SKM-1 treated with dmso at 0.1 percent for 144 hours (cell line): ENCODE measurements around the gene CEACAM5.
"Not testable (repeated sequence)": the region's sequence is repeated elsewhere in the genome, so short reads cannot be mapped to it uniquely, and the experiment has no call there.

Experiments
- DNase-seq: peaks from one replicate; lab custom pipeline; 2025; ENCODE audit not compliant: unreplicated experiment; lab: John Stamatoyannopoulos, UW

The CEACAM5 gene

DNA sequence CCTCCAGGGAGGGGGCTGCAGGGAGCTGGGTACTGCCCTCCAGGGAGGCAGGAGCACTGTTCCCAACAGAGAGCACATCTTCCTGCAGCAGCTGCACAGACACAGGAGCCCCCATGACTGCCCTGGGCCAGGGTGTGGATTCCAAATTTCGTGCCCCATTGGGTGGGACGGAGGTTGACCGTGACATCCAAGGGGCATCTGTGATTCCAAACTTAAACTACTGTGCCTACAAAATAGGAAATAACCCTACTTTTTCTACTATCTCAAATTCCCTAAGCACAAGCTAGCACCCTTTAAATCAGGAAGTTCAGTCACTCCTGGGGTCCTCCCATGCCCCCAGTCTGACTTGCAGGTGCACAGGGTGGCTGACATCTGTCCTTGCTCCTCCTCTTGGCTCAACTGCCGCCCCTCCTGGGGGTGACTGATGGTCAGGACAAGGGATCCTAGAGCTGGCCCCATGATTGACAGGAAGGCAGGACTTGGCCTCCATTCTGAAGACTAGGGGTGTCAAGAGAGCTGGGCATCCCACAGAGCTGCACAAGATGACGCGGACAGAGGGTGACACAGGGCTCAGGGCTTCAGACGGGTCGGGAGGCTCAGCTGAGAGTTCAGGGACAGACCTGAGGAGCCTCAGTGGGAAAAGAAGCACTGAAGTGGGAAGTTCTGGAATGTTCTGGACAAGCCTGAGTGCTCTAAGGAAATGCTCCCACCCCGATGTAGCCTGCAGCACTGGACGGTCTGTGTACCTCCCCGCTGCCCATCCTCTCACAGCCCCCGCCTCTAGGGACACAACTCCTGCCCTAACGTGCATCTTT is 7.8 kb upstream of the CEACAM5 start:
- DNase-seq, result no peak

DNA sequence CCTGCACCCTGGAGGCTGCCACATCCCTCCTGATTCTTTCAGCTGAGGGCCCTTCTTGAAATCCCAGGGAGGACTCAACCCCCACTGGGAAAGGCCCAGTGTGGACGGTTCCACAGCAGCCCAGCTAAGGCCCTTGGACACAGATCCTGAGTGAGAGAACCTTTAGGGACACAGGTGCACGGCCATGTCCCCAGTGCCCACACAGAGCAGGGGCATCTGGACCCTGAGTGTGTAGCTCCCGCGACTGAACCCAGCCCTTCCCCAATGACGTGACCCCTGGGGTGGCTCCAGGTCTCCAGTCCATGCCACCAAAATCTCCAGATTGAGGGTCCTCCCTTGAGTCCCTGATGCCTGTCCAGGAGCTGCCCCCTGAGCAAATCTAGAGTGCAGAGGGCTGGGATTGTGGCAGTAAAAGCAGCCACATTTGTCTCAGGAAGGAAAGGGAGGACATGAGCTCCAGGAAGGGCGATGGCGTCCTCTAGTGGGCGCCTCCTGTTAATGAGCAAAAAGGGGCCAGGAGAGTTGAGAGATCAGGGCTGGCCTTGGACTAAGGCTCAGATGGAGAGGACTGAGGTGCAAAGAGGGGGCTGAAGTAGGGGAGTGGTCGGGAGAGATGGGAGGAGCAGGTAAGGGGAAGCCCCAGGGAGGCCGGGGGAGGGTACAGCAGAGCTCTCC is 6.9 kb upstream of the CEACAM5 start:
- DNase-seq, result no peak

DNA sequence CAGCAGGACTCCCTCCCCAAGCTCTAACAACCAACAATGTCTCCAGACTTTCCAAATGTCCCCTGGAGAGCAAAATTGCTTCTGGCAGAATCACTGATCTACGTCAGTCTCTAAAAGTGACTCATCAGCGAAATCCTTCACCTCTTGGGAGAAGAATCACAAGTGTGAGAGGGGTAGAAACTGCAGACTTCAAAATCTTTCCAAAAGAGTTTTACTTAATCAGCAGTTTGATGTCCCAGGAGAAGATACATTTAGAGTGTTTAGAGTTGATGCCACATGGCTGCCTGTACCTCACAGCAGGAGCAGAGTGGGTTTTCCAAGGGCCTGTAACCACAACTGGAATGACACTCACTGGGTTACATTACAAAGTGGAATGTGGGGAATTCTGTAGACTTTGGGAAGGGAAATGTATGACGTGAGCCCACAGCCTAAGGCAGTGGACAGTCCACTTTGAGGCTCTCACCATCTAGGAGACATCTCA is 6.2 kb upstream of the CEACAM5 start:
- DNase-seq, result no peak

DNA sequence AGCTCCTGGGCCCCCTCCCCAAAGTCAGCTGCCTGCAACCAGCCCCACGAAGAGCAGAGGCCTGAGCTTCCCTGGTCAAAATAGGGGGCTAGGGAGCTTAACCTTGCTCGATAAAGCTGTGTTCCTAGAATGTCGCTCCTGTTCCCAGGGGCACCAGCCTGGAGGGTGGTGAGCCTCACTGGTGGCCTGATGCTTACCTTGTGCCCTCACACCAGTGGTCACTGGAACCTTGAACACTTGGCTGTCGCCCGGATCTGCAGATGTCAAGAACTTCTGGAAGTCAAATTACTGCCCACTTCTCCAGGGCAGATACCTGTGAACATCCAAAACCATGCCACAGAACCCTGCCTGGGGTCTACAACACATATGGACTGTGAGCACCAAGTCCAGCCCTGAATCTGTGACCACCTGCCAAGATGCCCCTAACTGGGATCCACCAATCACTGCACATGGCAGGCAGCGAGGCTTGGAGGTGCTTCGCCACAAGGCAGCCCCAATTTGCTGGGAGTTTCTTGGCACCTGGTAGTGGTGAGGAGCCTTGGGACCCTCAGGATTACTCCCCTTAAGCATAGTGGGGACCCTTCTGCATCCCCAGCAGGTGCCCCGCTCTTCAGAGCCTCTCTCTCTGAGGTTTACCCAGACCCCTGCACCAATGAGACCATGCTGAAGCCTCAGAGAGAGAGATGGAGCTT is 4.7 kb upstream of the CEACAM5 start:
- DNase-seq, result no peak

DNA sequence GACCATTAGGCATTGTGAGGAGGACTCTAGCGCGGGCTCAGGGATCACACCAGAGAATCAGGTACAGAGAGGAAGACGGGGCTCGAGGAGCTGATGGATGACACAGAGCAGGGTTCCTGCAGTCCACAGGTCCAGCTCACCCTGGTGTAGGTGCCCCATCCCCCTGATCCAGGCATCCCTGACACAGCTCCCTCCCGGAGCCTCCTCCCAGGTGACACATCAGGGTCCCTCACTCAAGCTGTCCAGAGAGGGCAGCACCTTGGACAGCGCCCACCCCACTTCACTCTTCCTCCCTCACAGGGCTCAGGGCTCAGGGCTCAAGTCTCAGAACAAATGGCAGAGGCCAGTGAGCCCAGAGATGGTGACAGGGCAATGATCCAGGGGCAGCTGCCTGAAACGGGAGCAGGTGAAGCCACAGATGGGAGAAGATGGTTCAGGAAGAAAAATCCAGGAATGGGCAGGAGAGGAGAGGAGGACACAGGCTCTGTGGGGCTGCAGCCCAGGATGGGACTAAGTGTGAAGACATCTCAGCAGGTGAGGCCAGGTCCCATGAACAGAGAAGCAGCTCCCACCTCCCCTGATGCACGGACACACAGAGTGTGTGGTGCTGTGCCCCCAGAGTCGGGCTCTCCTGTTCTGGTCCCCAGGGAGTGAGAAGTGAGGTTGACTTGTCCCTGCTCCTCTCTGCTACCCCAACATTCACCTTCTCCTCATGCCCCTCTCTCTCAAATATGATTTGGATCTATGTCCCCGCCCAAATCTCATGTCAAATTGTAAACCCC is 2.8 kb upstream of the CEACAM5 start:
- no peak for DNase-seq

DNA sequence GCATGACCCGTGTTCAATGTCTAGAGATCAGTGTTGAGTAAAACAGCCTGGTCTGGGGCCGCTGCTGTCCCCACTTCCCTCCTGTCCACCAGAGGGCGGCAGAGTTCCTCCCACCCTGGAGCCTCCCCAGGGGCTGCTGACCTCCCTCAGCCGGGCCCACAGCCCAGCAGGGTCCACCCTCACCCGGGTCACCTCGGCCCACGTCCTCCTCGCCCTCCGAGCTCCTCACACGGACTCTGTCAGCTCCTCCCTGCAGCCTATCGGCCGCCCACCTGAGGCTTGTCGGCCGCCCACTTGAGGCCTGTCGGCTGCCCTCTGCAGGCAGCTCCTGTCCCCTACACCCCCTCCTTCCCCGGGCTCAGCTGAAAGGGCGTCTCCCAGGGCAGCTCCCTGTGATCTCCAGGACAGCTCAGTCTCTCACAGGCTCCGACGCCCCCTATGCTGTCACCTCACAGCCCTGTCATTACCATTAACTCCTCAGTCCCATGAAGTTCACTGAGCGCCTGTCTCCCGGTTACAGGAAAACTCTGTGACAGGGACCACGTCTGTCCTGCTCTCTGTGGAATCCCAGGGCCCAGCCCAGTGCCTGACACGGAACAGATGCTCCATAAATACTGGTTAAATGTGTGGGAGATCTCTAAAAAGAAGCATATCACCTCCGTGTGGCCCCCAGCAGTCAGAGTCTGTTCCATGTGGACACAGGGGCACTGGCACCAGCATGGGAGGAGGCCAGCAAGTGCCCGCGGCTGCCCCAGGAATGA is 1.5 kb upstream of the CEACAM5 start:
- DNase-seq, result peak; percentile 21

DNA sequence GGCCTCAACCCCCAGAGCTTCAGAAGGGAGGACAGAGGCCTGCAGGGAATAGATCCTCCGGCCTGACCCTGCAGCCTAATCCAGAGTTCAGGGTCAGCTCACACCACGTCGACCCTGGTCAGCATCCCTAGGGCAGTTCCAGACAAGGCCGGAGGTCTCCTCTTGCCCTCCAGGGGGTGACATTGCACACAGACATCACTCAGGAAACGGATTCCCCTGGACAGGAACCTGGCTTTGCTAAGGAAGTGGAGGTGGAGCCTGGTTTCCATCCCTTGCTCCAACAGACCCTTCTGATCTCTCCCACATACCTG is 969 bp upstream of the CEACAM5 start:
- DNase-seq, result no peak

DNA sequence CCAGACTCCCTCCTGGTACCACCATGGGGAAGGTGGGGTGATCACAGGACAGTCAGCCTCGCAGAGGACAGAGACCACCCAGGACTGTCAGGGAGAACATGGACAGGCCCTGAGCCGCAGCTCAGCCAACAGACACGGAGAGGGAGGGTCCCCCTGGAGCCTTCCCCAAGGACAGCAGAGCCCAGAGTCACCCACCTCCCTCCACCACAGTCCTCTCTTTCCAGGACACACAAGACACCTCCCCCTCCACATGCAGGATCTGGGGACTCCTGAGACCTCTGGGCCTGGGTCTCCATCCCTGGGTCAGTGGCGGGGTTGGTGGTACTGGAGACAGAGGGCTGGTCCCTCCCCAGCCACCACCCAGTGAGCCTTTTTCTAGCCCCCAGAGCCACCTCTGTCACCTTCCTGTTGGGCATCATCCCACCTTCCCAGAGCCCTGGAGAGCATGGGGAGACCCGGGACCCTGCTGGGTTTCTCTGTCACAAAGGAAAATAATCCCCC is 505 bp upstream of the CEACAM5 start:
- no peak for DNase-seq

DNA sequence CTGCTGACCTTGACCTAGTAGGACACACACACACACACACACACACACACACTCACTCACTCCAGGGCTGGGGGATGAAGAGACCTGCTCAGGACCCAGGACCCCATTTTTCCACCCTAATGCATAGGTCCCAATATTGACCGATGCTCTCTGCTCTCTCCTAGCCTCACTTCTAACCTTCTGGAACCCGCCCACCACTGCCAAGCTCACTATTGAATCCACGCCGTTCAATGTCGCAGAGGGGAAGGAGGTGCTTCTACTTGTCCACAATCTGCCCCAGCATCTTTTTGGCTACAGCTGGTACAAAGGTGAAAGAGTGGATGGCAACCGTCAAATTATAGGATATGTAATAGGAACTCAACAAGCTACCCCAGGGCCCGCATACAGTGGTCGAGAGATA is 1.1 kb downstream of the CEACAM5 start:
- not testable (repeated sequence) for DNase-seq

DNA sequence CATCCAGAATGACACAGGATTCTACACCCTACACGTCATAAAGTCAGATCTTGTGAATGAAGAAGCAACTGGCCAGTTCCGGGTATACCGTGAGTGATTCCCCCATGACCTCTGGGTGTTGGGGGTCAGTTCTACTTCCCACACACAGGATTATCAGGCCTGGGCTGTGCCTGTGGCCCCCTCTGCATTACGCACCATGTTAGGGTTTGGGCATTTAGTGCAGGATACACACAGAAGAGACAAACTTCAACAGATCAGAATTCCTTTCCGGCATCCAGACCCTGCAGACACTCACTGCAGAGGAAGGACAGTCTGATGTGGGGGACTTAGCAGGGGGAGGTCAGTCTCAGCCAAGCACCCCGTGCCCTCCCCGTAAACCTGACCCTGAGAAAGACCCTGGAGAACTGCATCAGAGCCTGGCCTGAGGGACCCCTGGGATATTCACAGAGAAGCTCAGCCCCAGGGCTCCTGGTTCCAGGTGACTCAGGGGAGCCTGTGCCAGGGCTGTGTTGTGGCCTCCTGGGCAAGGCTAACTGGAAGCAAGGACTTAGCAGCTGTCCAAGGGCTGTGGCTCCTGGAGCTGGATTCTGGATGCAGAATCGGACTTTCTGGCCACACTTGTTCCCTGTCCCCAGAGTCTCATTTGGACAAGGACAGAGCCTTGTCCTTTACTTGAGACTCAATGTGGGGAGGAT is 1.7 kb downstream of the CEACAM5 start:
- DNase-seq, result no peak

DNA sequence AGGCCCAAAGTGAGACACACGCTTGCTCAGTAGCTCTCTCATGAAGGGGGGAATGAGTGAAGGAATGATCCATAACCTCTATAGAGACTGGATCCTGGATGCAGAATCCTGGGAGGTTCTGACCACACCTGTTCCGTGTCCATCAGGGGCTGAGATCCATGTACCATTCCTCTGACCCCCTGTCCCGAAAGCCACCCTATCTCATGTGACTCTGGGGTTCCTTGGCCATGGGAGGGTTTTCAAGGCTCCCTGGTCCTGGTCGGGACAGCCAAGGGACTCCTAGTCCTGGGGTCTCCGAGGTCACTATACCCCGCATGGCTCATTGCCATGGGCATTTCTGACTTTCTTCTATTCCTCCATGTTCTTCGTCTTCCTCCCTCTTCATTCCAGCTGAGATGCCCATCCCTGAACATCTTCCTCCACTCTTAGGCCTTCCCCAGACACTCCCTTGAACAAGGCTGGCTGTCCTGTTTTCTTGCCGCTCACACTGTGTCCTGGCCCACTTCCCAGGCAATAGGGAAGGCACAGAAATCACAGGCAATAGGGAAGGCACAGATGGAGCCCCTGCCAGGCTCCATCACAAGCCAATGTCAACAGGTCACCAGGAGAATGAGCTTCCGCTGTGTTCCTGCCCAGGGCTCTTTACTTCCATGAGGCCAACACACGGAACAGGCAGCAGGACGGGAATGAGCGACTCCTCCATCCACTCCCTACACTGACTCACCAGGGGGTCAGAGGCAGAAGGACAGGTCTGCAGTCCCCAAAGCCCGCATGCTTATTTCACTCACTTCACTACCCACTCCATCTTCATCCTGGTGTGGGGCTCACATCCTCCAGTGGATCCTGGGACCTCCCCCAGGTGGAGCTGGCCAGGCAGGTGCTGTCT is 3.2 kb downstream of the CEACAM5 start:
- DNase-seq, result no peak

DNA sequence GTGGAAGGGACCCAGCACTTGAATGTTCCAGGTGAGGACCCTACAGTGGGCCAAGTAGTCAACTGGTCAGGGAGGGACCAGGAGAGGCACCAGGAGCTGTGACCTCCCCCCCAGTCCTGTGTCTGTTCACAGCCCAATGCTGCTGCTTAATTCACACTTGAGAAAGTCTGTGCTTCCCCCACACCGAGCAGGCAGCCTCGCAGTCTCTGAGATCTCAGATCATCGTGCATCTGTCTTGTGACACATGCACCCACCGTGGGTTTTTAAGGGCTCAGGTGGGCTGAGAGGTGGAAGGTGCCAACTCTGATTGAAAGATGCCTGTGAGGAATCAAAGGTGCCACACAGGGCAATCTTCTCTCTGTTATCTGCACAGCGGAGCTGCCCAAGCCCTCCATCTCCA is 6.2 kb downstream of the CEACAM5 start:
- DNase-seq, result no peak

DNA sequence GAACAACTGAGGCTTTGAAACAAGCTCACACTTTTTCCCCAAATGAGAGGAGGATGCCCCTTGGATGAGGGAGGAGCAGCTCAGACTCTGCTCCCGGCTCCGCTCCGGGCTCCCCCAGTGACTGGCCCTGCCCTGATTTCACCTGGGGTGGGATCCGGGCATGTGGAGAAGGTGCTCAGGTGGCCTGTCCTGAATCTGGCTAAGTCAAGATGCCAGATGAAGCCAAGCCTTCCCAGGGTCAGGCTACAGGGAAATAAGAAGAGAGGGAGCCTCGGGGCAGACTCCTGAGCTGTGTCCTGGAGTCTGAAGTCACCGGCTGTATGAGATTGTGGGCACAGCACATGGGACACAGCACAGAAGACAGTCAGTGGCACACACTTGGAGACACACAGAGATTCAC is 10.3 kb downstream of the CEACAM5 start:
- DNase-seq, result no peak

DNA sequence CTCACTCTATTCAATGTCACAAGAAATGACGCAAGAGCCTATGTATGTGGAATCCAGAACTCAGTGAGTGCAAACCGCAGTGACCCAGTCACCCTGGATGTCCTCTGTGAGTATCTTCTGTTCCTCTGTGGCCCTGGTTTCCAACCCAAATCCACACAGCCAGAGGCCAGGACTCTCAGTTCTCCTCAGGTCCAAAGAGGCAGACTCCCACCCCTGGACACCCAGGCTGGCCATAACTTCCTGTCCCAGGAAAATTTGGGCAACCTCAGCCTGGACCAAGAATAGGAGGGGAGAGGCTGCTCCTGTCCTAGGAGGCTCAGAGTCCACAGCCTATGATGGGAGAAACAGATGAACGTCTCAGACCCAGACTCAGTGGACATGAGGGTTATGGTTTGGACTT is 11.7 kb downstream of the CEACAM5 start:
- no peak for DNase-seq

DNA sequence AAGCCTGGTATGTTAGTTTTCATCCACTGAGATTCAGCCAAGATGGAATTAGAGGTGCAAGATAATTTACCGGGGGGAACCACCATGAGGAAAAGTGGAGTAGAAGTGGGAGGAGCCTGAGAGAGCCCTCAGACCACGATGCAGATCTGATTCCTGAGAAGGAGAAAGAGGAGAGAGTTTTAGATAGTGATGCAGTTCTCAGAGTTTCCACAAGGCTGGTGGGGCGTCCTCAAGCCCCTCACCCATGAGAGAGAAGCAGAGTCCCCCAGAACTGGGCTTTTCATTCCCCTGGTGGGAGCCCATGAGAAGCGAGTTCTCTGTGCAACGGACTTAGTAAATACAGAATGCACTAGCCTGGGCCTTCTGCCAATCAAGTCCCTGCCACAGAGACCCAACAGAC is 18.1 kb downstream of the CEACAM5 start:
- DNase-seq, result no peak

DNA sequence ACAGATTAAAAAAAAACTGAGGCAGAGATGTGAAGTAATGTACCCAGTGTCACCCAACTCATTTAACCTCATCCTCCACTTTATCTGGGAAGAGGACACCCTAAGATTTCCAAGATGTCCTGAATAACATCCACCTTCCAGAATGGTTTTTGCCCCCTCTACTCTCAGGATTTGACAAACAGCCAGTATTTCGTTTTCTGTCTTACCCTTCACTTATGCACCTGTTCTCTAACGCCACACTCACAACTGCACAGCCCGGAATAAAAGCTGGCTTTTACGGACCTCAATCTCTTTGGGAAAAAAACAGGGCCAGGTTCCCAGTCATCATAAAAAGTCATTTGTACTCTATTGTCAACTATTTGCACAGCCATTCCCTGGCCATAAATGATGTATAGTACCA is 25.7 kb downstream of the CEACAM5 start:
- DNase-seq, result no peak

DNA sequence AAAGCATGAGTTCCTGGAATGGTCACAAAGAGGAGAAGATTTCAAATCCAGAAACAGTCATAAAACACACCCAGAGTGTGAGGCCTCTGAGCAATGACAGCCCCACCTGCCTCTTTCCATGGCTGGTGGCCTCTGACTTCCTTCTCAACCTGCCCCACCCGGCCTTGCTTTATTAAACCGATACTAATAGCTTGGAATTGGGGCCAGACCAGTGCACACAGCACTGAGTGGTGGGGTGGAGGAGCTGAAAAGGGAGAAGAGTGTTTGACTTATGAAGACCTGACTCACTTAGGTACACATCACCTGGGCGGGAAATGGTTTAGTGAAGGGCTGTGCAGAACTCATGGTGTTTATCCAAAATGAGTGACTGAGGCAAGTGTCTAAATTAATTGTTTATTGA is 26.2 kb downstream of the CEACAM5 start:
- DNase-seq, result no peak

DNA sequence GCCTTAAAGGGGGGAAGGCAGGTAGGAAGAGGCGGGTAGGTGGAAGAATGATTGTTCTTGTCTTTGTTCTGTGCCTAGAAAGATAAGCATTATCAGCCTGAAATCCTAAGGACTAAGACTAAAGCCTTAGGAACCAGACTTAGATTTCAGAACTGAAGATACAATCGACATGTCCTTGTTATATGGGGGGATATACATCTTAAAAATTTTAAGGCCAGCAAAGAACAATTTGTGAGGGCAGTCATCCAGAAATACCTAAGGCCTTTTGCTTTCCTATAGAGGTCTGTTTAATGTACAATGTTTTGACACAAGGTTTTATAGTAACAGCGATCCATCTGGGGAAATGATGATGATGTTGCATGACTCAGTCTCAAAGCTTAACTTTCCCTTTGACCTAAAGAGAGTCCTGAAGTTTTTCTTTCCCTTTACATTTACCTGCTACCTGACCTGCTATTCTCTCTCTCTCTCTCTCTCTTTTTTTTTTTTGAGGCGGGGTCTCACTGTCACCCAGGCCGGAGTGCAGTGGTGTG is 26.7 kb downstream of the CEACAM5 start:
- no peak for DNase-seq

DNA sequence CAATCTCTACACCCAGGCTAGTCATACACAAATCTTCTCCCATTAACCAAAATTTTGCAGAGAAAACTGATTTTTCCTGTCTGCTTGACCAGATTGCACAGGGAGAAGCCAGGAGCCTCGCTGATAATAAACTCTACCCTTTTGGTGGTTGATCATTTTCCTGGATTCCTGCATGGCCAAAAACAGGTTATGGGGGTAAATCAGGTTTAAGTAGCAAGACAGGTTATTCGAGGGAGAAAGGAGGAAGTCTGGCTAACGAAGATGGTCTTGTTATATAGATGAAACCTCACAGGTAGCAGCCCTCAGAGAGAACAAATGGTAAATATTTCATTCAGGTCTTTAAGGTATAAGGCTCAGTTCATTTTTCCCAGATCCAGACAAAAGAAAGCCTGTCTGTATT is 30.9 kb downstream of the CEACAM5 start:
- no peak for DNase-seq
